AG04450 (cell line): ENCODE results near the gene GABRR3. TPM values are rescaled to one million over a fixed set of nuclear protein-coding genes. Genes with fewer than 3 reads are reported as not detected.
A peak's percentile ranks its signal among the peaks of the same experiment; 100 is the strongest.

ENCODE experiments used
- CTCF ChIA-PET: fragments of 300-600, 350-600 bp; formaldehyde crosslinking; extraction: SDS; loops from one replicate; lab custom pipeline; 2022; ENCODE audit warnings: antibody characterized with exemption, inconsistent platforms; lab: Charles Lee
- POLR2A ChIA-PET: fragments of 350-600 bp; formaldehyde crosslinking; extraction: SDS; loops from one replicate; lab custom pipeline; 2021; ENCODE audit warnings: antibody characterized with exemption, inconsistent platforms; lab: Yijun Ruan, JAX
- DNase-seq: peaks from one replicate; pipeline ENCODE4 v3.0.0-alpha.2; 2011; ENCODE audit warnings: low read depth, low spot score
- H3K27ac ChIP-seq: one replicate; pipeline ENCODE4 v1.5.1; 2012; ENCODE audit warnings: low read depth, low read length, control low read depth
- H3K27me3 ChIP-seq: one replicate; pipeline ENCODE4 v1.6.0; 2012; ENCODE audit warnings: low read length; ENCODE audit not compliant: control insufficient read depth, insufficient read depth
- H3K4me3 ChIP-seq: 2 replicates; pipeline ENCODE4 v1.5.1; 2011; ENCODE audit warnings: mild to moderate bottlenecking, low read depth, low read length, control low read depth
- H3K9me3 ChIP-seq: 2 replicates; pipeline ENCODE4 v1.5.1; 2012; ENCODE audit warnings: low read length; ENCODE audit not compliant: control insufficient read depth, insufficient read depth
- CTCF ChIP-seq: IDR thresholded peaks from 2 replicates; pipeline ENCODE4 v1.5.1; 2011; ENCODE audit warnings: low read depth, low read length, control low read depth, inconsistent platforms
- polyA plus RNA-seq: library from polyadenylated mRNA; depleted of rRNA; stranded (reverse); fragments of >200 nt; gene quantifications from 2 replicates; pipeline ENCODE4 v1.2.3, GENCODE V29; 2011

GABRR3 gene
- polyA plus RNA-seq, 1 experiment, result not detected

GRCh38 chr3:98025392-98025945 lies 9.6 kb downstream of the GABRR3 start:
- Histone ChIP-seq H3K27ac (no peak overlapping the region), H3K27me3 (peaks cover 2% of the 10 kb centered on the region), H3K9me3 (no peaks in the 10 kb centered on the region), H3K4me3 (no peak overlapping the region)
- no peak for TF ChIP-seq CTCF
- ChIA-PET CTCF (interaction anchor here (1.0 to 9.1 kb wide), 7 partner anchors 8 to 304 kb away, joined by 3 to 181 read pairs (median 57); no protein-coding TSS in a partner anchor), POLR2A (no interaction called here)
- DNase-seq, result no peak

GRCh38 chr3:98022978-98023820 lies 11.9 kb downstream of the GABRR3 start:
- no peak overlapping the region for H3K27ac ChIP-seq
- H3K27me3 ChIP-seq, result peaks cover 2% of the 10 kb centered on the region
- POLR2A ChIA-PET, result interaction anchor here (0.5 to 0.6 kb wide), 2 partner anchors 206 to 229 kb away, joined by 3 read pairs; no protein-coding TSS in a partner anchor
- H3K4me3 ChIP-seq, result no peak overlapping the region
- H3K9me3 ChIP-seq, result no peaks in the 10 kb centered on the region
- CTCF ChIA-PET, result interaction anchor here (0.6 to 9.1 kb wide), 40 partner anchors 9 to 310 kb away, joined by 3 to 181 read pairs (median 4); partner anchors contain the start of genes ARL6 and CRYBG3
- peak; percentile 41 for DNase-seq
- TF ChIP-seq CTCF, result peak; percentile 95

- H3K27ac ChIP-seq, result no peak overlapping the region
- H3K27me3 ChIP-seq, result peaks cover 2% of the 10 kb centered on the region
- no peak for TF ChIP-seq CTCF
- no peaks in the 10 kb centered on the region for H3K9me3 ChIP-seq
- ChIA-PET POLR2A (interaction anchor here (0.5 kb wide), 1 partner anchor 205 kb away, joined by 3 read pairs; no protein-coding TSS in a partner anchor), CTCF (interaction anchor here (0.5 to 9.1 kb wide), 29 partner anchors 8 to 308 kb away, joined by 3 to 181 read pairs (median 4); partner anchors contain the start of genes ARL6 and CRYBG3)
- H3K4me3 ChIP-seq, result no peak overlapping the region
- DNase-seq, result peak; percentile 20
These were observed 13.1 kb downstream of the GABRR3 start for GRCh38 chr3:98021830-98022560.

GRCh38 chr3:98020412-98020811 lies 14.7 kb downstream of the GABRR3 start:
- CTCF ChIA-PET, result interaction anchor here (0.7 to 9.1 kb wide), 5 partner anchors 13 to 1045 kb away, joined by 3 to 181 read pairs (median 89); no protein-coding TSS in a partner anchor
- Histone ChIP-seq H3K27ac (no peak overlapping the region), H3K4me3 (no peak overlapping the region), H3K27me3 (peaks cover 2% of the 10 kb centered on the region), H3K9me3 (no peaks in the 10 kb centered on the region)
- POLR2A ChIA-PET, result no interaction called here
- DNase-seq, result no peak
- TF ChIP-seq CTCF, result no peak
